ENCODE data around the gene NPW. TPM values are rescaled to one million over a fixed set of nuclear protein-coding genes. Genes with fewer than 3 reads are reported as not detected.

Gene NPW
- total and polyA plus RNA-seq, 9 of the 15 experiments (the other 6 are each of a cell fraction or from before 2014, with no cell fraction given), result 0.14 to 4.0 (median 2.6) TPM; not detected in 4

DNA sequence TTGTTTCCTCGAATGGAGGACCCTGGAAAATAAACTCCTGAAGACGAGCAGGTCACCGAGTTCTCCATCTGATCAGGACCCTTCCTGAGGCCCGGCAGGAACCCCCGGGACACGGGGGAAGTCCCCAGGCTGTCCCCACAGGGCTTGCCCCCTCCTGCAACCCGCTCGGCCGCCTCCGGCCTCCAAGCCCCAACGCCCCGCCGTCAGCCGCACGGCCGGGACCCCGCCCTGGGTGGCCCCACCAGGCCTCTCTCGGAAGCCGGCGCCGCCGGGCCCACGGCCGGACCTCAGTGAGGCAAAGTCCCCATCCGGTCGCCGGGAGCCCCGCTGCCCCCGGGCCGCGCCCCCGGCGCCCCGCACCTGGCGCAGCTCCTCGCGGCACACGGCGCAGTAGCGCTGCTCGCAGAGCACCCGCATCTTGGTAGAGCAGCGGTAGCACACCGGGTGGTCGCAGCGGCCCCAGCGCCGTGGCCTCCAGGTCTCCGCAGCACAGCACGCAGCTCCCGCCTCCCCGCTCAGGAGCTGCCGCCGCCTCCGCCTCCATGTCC, 10.3 kb upstream of the NPW start (continued):
- TF ChIP-seq, protein P1, sequence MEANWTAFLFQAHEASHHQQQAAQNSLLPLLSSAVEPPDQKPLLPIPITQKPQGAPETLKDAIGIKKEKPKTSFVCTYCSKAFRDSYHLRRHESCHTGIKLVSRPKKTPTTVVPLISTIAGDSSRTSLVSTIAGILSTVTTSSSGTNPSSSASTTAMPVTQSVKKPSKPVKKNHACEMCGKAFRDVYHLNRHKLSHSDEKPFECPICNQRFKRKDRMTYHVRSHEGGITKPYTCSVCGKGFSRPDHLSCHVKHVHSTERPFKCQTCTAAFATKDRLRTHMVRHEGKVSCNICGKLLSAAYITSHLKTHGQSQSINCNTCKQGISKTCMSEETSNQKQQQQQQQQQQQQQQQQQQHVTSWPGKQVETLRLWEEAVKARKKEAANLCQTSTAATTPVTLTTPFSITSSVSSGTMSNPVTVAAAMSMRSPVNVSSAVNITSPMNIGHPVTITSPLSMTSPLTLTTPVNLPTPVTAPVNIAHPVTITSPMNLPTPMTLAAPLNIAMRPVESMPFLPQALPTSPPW (CRISPR knock-in tag; IDR thresholded peaks at IDR 0.05), result no peak
- TF ChIP-seq MAFK (IDR thresholded peaks at IDR 0.05; ENCODE audit: low read length), result no peak
- TF ChIP-seq, protein P2, sequence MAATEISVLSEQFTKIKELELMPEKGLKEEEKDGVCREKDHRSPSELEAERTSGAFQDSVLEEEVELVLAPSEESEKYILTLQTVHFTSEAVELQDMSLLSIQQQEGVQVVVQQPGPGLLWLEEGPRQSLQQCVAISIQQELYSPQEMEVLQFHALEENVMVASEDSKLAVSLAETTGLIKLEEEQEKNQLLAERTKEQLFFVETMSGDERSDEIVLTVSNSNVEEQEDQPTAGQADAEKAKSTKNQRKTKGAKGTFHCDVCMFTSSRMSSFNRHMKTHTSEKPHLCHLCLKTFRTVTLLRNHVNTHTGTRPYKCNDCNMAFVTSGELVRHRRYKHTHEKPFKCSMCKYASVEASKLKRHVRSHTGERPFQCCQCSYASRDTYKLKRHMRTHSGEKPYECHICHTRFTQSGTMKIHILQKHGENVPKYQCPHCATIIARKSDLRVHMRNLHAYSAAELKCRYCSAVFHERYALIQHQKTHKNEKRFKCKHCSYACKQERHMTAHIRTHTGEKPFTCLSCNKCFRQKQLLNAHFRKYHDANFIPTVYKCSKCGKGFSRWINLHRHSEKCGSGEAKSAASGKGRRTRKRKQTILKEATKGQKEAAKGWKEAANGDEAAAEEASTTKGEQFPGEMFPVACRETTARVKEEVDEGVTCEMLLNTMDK (IDR thresholded peaks at IDR 0.05; ENCODE audit: borderline replicate concordance, insufficient read depth, low read depth, low read length, poor library complexity, severe bottlenecking), result no peak
- peak; percentile 62 for TF ChIP-seq CHD1 (IDR thresholded peaks at IDR 0.05; ENCODE audit: low read length)
- no peak for TF ChIP-seq RUNX1 (IDR thresholded peaks at IDR 0.05; ENCODE audit: low read depth)
- no peak for TF ChIP-seq TAL1 (IDR thresholded peaks at IDR 0.05)
- TF ChIP-seq, protein P3, sequence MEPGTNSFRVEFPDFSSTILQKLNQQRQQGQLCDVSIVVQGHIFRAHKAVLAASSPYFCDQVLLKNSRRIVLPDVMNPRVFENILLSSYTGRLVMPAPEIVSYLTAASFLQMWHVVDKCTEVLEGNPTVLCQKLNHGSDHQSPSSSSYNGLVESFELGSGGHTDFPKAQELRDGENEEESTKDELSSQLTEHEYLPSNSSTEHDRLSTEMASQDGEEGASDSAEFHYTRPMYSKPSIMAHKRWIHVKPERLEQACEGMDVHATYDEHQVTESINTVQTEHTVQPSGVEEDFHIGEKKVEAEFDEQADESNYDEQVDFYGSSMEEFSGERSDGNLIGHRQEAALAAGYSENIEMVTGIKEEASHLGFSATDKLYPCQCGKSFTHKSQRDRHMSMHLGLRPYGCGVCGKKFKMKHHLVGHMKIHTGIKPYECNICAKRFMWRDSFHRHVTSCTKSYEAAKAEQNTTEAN (CRISPR knock-in tag; IDR thresholded peaks at IDR 0.05), result 0 out of 2 replicates have a peak, but pooled peaks have one; percentile 2
- no peak for TF ChIP-seq MEF2D (tag; conservative IDR thresholded peaks at IDR 0.05; ENCODE audit: low read depth)
- TF ChIP-seq, protein P4, sequence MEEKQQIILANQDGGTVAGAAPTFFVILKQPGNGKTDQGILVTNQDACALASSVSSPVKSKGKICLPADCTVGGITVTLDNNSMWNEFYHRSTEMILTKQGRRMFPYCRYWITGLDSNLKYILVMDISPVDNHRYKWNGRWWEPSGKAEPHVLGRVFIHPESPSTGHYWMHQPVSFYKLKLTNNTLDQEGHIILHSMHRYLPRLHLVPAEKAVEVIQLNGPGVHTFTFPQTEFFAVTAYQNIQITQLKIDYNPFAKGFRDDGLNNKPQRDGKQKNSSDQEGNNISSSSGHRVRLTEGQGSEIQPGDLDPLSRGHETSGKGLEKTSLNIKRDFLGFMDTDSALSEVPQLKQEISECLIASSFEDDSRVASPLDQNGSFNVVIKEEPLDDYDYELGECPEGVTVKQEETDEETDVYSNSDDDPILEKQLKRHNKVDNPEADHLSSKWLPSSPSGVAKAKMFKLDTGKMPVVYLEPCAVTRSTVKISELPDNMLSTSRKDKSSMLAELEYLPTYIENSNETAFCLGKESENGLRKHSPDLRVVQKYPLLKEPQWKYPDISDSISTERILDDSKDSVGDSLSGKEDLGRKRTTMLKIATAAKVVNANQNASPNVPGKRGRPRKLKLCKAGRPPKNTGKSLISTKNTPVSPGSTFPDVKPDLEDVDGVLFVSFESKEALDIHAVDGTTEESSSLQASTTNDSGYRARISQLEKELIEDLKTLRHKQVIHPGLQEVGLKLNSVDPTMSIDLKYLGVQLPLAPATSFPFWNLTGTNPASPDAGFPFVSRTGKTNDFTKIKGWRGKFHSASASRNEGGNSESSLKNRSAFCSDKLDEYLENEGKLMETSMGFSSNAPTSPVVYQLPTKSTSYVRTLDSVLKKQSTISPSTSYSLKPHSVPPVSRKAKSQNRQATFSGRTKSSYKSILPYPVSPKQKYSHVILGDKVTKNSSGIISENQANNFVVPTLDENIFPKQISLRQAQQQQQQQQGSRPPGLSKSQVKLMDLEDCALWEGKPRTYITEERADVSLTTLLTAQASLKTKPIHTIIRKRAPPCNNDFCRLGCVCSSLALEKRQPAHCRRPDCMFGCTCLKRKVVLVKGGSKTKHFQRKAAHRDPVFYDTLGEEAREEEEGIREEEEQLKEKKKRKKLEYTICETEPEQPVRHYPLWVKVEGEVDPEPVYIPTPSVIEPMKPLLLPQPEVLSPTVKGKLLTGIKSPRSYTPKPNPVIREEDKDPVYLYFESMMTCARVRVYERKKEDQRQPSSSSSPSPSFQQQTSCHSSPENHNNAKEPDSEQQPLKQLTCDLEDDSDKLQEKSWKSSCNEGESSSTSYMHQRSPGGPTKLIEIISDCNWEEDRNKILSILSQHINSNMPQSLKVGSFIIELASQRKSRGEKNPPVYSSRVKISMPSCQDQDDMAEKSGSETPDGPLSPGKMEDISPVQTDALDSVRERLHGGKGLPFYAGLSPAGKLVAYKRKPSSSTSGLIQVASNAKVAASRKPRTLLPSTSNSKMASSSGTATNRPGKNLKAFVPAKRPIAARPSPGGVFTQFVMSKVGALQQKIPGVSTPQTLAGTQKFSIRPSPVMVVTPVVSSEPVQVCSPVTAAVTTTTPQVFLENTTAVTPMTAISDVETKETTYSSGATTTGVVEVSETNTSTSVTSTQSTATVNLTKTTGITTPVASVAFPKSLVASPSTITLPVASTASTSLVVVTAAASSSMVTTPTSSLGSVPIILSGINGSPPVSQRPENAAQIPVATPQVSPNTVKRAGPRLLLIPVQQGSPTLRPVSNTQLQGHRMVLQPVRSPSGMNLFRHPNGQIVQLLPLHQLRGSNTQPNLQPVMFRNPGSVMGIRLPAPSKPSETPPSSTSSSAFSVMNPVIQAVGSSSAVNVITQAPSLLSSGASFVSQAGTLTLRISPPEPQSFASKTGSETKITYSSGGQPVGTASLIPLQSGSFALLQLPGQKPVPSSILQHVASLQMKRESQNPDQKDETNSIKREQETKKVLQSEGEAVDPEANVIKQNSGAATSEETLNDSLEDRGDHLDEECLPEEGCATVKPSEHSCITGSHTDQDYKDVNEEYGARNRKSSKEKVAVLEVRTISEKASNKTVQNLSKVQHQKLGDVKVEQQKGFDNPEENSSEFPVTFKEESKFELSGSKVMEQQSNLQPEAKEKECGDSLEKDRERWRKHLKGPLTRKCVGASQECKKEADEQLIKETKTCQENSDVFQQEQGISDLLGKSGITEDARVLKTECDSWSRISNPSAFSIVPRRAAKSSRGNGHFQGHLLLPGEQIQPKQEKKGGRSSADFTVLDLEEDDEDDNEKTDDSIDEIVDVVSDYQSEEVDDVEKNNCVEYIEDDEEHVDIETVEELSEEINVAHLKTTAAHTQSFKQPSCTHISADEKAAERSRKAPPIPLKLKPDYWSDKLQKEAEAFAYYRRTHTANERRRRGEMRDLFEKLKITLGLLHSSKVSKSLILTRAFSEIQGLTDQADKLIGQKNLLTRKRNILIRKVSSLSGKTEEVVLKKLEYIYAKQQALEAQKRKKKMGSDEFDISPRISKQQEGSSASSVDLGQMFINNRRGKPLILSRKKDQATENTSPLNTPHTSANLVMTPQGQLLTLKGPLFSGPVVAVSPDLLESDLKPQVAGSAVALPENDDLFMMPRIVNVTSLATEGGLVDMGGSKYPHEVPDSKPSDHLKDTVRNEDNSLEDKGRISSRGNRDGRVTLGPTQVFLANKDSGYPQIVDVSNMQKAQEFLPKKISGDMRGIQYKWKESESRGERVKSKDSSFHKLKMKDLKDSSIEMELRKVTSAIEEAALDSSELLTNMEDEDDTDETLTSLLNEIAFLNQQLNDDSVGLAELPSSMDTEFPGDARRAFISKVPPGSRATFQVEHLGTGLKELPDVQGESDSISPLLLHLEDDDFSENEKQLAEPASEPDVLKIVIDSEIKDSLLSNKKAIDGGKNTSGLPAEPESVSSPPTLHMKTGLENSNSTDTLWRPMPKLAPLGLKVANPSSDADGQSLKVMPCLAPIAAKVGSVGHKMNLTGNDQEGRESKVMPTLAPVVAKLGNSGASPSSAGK (IDR thresholded peaks at IDR 0.05), result no peak; the same call in 1 of the 2 replicates
- TF ChIP-seq SMARCA5 (IDR thresholded peaks at IDR 0.05), result no peak

Data from K562 (cell line).